Liver (tissue), 9 donors: ENCODE results near the gene ERCC6. TPM values are rescaled to one million over a fixed set of nuclear protein-coding genes. Genes with fewer than 3 reads are reported as not detected.

Experiments used
- DNase-seq: peaks from one replicate; pipeline ENCODE4 v3.0.0-alpha.2; 2017; ENCODE audit warnings: low spot score
- H3K27ac ChIP-seq, 2 donors: one replicate each; pipeline ENCODE4 v1.7.0; 2013; ENCODE audit warnings: inconsistent platforms in 2 of 2, low read length in 2 of 2, control low read depth in 1 of 2, low read depth in 1 of 2, mild to moderate bottlenecking in 1 of 2
- H3K27me3 ChIP-seq, 4 donors: one replicate each; pipeline versions ENCODE4 v1.6.1 to v1.7.0; 2013; ENCODE audit warnings: low read length in 3 of 4, inconsistent platforms in 1 of 4, mild to moderate bottlenecking in 1 of 4, moderate library complexity in 1 of 4; ENCODE audit not compliant: control insufficient read depth in 4 of 4, insufficient read depth in 4 of 4
- H3K36me3 ChIP-seq, 4 donors: one replicate each; pipeline versions ENCODE4 v1.6.1 to v1.7.0; 2013; ENCODE audit warnings: low read length in 3 of 4, mild to moderate bottlenecking in 3 of 4, low read depth in 1 of 4, moderate library complexity in 1 of 4; ENCODE audit not compliant: control insufficient read depth in 4 of 4, insufficient read depth in 3 of 4
- H3K4me1 ChIP-seq, 4 donors: one replicate each; pipeline versions ENCODE4 v1.6.1 to v1.7.0; 2013; ENCODE audit warnings: low read length in 3 of 4, mild to moderate bottlenecking in 3 of 4, moderate library complexity in 1 of 4; ENCODE audit not compliant: control insufficient read depth in 4 of 4, insufficient read depth in 4 of 4
- H3K4me3 ChIP-seq, 3 donors: one replicate each; pipeline versions ENCODE4 v1.6.1 to v1.7.0; 2013; ENCODE audit warnings: low read length in 3 of 3, control low read depth in 1 of 3, low read depth in 1 of 3, mild to moderate bottlenecking in 1 of 3
- H3K9ac ChIP-seq, 2 donors: one replicate each; pipeline ENCODE4 v1.7.0; 2013; ENCODE audit warnings: low read length in 2 of 2, mild to moderate bottlenecking in 2 of 2, moderate library complexity in 2 of 2, control low read depth in 1 of 2, low read depth in 1 of 2
- H3K9me3 ChIP-seq, 4 donors: one replicate each; pipeline versions ENCODE4 v1.6.1 to v1.7.0; 2013; ENCODE audit warnings: low read length in 3 of 4; ENCODE audit not compliant: control insufficient read depth in 4 of 4
- EGR1 ChIP-seq, 2 donors: IDR thresholded peaks; 2 replicates each; pipeline ENCODE4 v1.6.1; 2016 to 2018; ENCODE audit warnings: antibody characterized with exemption in 2 of 2, low read depth in 2 of 2
- FOXA1 ChIP-seq: IDR thresholded peaks from 2 replicates; pipeline ENCODE4 v1.6.1; 2016; ENCODE audit warnings: antibody characterized with exemption
- FOXA2 ChIP-seq: IDR thresholded peaks from 2 replicates; pipeline ENCODE4 v1.6.1; 2016; ENCODE audit warnings: antibody characterized with exemption
- GABPA ChIP-seq, 2 donors: IDR thresholded peaks in 1 of 2; conservative IDR thresholded peaks in 1 of 2; 2 replicates each; pipeline ENCODE4 v1.6.1; 2016; ENCODE audit warnings: antibody characterized with exemption in 2 of 2, mild to moderate bottlenecking in 1 of 2, moderate library complexity in 1 of 2
- HNF4A ChIP-seq, 2 donors: conservative IDR thresholded peaks; 2 replicates each; pipeline ENCODE4 v1.6.1; 2016; ENCODE audit warnings: antibody characterized with exemption in 2 of 2, mild to moderate bottlenecking in 2 of 2
- HNF4G ChIP-seq: IDR thresholded peaks from 2 replicates; pipeline ENCODE4 v1.6.1; 2016; ENCODE audit warnings: antibody characterized with exemption
- JUND ChIP-seq, 2 donors: IDR thresholded peaks; 2 replicates each; pipeline ENCODE4 v1.6.1; 2016; ENCODE audit warnings: antibody characterized with exemption in 2 of 2
- MAX ChIP-seq: IDR thresholded peaks from 2 replicates; pipeline ENCODE4 v1.6.1; 2016; ENCODE audit warnings: antibody characterized with exemption
- NR2F2 ChIP-seq: IDR thresholded peaks from 2 replicates; pipeline ENCODE4 v1.6.1; 2016; ENCODE audit warnings: antibody characterized with exemption
- RXRA ChIP-seq, 2 donors: IDR thresholded peaks; 2 replicates each; pipeline ENCODE4 v1.6.1; 2017 to 2018; ENCODE audit warnings: antibody characterized with exemption in 2 of 2, mild to moderate bottlenecking in 1 of 2
- SP1 ChIP-seq: IDR thresholded peaks from 2 replicates; pipeline ENCODE4 v1.6.1; 2018; ENCODE audit warnings: antibody characterized with exemption, mild to moderate bottlenecking
- TAF1 ChIP-seq: conservative IDR thresholded peaks from 2 replicates; pipeline ENCODE4 v1.6.1; 2016; ENCODE audit warnings: antibody characterized with exemption, mild to moderate bottlenecking
- YY1 ChIP-seq: IDR thresholded peaks from 2 replicates; pipeline ENCODE4 v1.6.1; 2016; ENCODE audit warnings: antibody characterized with exemption, mild to moderate bottlenecking
- ZBTB33 ChIP-seq: IDR thresholded peaks from 2 replicates; pipeline ENCODE4 v1.6.1; 2016; ENCODE audit warnings: antibody characterized with exemption
- WGBS: extraction: QIAGEN DNeasy Blood & Tissue Kit; methylation state at CpG from one replicate; pipeline ENCODE4 v1.1.7; 2013; 5-methylcytosine and 5-hydroxymethylcytosine counted together
- polyA plus RNA-seq, 2 donors: library from polyadenylated mRNA; stranded (reverse) in 1 of 2; unstranded in 1 of 2; fragments of 200-250 nt in 1 of 2; fragments of >200 nt in 1 of 2; fragmentation: Nextera tagmentation in 1 of 2; extraction: Ambion mirVana in 1 of 2; gene quantifications; one replicate each; pipeline versions ENCODE4 v1.2.1 to v1.2.3, GENCODE V29; 2013 to 2015
- total RNA-seq, 2 donors: library from RNA; depleted of rRNA; stranded (reverse); fragments of >200 nt; gene quantifications; one replicate each; pipeline ENCODE4 v1.2.3, GENCODE V29; 2014
- TF ChIP-seq, protein P1 (sequence below): fragments of 150-350 bp; IDR thresholded peaks from 2 replicates; pipeline ENCODE4 v1.5.1; 2017; ENCODE audit warnings: improper control_type of control experiment, low read depth, low read length; ENCODE audit not compliant: missing input control
- donor health status: healthy.
- donor health status: healthy.
- donor health status: healthy.
- donor health status: healthy.
- donor health status: healthy.

The ERCC6 gene
- total and polyA plus RNA-seq, 4 donors = 2.3 to 17.1 (median 7.5) TPM

DNA sequence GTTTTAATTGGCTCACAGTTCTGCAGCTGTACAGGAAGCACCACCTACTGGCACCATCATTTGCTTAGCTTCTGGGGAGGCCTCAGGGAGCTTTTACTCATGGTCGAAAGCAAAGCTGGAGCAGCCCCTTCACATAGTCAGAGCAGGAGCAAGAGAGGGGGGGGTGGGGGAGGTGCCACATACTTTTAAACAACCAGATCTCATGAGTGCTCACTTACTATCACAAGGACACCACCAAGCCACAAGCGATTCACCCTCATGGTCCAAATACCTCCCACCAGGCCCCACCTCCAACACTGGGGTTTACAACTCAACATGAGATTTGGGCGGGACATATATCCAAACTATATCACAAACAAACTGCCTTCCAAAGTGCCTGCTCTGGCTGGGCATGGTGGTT is 39.5 kb upstream of the ERCC6 start:
- Histone ChIP-seq H3K27me3 (no peaks in the 10 kb centered on the region), H3K9ac (no peak overlapping the region), H3K4me3 (no peak overlapping the region), H3K36me3 (no peaks in the 10 kb centered on the region), H3K27ac (no peak overlapping the region), H3K9me3 (no peaks in the 10 kb centered on the region), H3K4me1 (no peaks in the 10 kb centered on the region)
- WGBS = 91% methylated on average over 3 of the region's 3 CpGs
- TF ChIP-seq, protein P1, sequence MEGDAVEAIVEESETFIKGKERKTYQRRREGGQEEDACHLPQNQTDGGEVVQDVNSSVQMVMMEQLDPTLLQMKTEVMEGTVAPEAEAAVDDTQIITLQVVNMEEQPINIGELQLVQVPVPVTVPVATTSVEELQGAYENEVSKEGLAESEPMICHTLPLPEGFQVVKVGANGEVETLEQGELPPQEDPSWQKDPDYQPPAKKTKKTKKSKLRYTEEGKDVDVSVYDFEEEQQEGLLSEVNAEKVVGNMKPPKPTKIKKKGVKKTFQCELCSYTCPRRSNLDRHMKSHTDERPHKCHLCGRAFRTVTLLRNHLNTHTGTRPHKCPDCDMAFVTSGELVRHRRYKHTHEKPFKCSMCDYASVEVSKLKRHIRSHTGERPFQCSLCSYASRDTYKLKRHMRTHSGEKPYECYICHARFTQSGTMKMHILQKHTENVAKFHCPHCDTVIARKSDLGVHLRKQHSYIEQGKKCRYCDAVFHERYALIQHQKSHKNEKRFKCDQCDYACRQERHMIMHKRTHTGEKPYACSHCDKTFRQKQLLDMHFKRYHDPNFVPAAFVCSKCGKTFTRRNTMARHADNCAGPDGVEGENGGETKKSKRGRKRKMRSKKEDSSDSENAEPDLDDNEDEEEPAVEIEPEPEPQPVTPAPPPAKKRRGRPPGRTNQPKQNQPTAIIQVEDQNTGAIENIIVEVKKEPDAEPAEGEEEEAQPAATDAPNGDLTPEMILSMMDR = no peak
- TF ChIP-seq HNF4G (no peak), EGR1 (IDR thresholded peaks at IDR 0.05; ENCODE audit: low read depth in 2 of 2) (no peak), TAF1 (no peak), JUND (IDR thresholded peaks at IDR 0.05) (no peak), FOXA2 (no peak), YY1 (no peak)
- DNase-seq = no peak

- Histone ChIP-seq H3K4me3 (no peak overlapping the region), H3K9ac (no peak overlapping the region), H3K27me3 (no peaks in the 10 kb centered on the region), H3K9me3 (no peaks in the 10 kb centered on the region), H3K27ac (no peak overlapping the region), H3K36me3 (no peaks in the 10 kb centered on the region), H3K4me1 (no peaks in the 10 kb centered on the region)
- TF ChIP-seq SP1 (no peak), JUND (IDR thresholded peaks at IDR 0.05) (no peak), HNF4G (no peak), HNF4A (conservative IDR thresholded peaks at IDR 0.05) (no peak), EGR1 (IDR thresholded peaks at IDR 0.05; ENCODE audit: low read depth in 2 of 2) (no peak), NR2F2 (no peak), FOXA1 (no peak), GABPA (IDR thresholded peaks at IDR 0.05 in 1 of 2, conservative IDR thresholded peaks at IDR 0.05 in 1 of 2) (no peak), ZBTB33 (no peak), MAX (no peak), YY1 (no peak), RXRA (IDR thresholded peaks at IDR 0.05) (no peak)
- DNase-seq = no peak
- 68% methylated on average over 2 of the region's 2 CpGs for WGBS
Observed at GRCh38 chr10:49577182-49577925, 38.4 kb upstream of the ERCC6 start.
